22Rv1 (cell line): Measurements from ENCODE around the gene CRNKL1.

Source experiments
- CTCF ChIP-seq: fragments of 450-650 bp; IDR thresholded peaks from 2 replicates; pipeline ENCODE4 v1.5.1; 2017; ENCODE audit warnings: mild to moderate bottlenecking
- ZFX ChIP-seq: fragments of 450-650 bp; IDR thresholded peaks from 2 replicates; pipeline ENCODE4 v1.6.1; 2017; ENCODE audit warnings: antibody characterized with exemption, borderline replicate concordance

- TF ChIP-seq CTCF, result no peak
- no peak for TF ChIP-seq ZFX
Observed at GRCh38 chr20:20010639-20011500, 41.4 kb downstream of the CRNKL1 start.
